Activated naive CD8-positive, alpha-beta T cell treated with anti-CD3 and anti-CD28 coated beads, Interleukin-2, amount 50 U/mL, for 16 hours (primary cell): ENCODE data around the gene AIF1.

Experiments used
- DNase-seq: peaks from one replicate; pipeline ENCODE4 v3.0.0-alpha.2; 2020; ENCODE audit warnings: low read depth, low spot score

AIF1 gene

GRCh38 chr6:31642798-31643570 is 27.9 kb downstream of the AIF1 start:
- DNase-seq = no peak

GRCh38 chr6:31643818-31644454 is 28.9 kb downstream of the AIF1 start:
- DNase-seq = no peak

- DNase-seq = no peak
These were observed 30.3 kb downstream of the AIF1 start for GRCh38 chr6:31645325-31645724.

GRCh38 chr6:31651602-31652191 is 36.7 kb downstream of the AIF1 start:
- DNase-seq = no peak

GRCh38 chr6:31652925-31653724 is 38.1 kb downstream of the AIF1 start:
- peak; percentile 67 for DNase-seq

GRCh38 chr6:31654574-31655348 is 39.7 kb downstream of the AIF1 start:
- DNase-seq = no peak

GRCh38 chr6:31655349-31656237 is 40.6 kb downstream of the AIF1 start, which contains the start of gene APOM:
Gene APOM, plus strand, starts transcription at chr6:31655894. Its CDS starts 73 bp downstream, at chr6:31655967.
- DNase-seq = no peak

GRCh38 chr6:31657406-31658157 is 42.5 kb downstream of the AIF1 start:
- no peak for DNase-seq

GRCh38 chr6:31658158-31658688 is 43.2 kb downstream of the AIF1 start:
- DNase-seq = no peak

- no peak for DNase-seq
These were observed 44.1 kb downstream of the AIF1 start for GRCh38 chr6:31658983-31659648.

- DNase-seq = no peak
These were observed 44.8 kb downstream of the AIF1 start for GRCh38 chr6:31659649-31660380.

- DNase-seq = peak; percentile 38
These were observed 45.6 kb downstream of the AIF1 start, which contains the start of gene C6orf47 for GRCh38 chr6:31660381-31661261. Gene C6orf47, minus strand, starts transcription at chr6:31660778. Its CDS starts 831 bp downstream, at chr6:31659947.

GRCh38 chr6:31661262-31662123 is 46.5 kb downstream of the AIF1 start:
- no peak for DNase-seq

GRCh38 chr6:31662124-31662723 is 47.2 kb downstream of the AIF1 start:
- DNase-seq = no peak
